NCI-H1048 (cell line): Measurements from ENCODE around the gene ZNF641.

Experiments
- DNase-seq: peaks from one replicate; lab custom pipeline; 2025; lab: John Stamatoyannopoulos, UW

ZNF641 gene

DNA sequence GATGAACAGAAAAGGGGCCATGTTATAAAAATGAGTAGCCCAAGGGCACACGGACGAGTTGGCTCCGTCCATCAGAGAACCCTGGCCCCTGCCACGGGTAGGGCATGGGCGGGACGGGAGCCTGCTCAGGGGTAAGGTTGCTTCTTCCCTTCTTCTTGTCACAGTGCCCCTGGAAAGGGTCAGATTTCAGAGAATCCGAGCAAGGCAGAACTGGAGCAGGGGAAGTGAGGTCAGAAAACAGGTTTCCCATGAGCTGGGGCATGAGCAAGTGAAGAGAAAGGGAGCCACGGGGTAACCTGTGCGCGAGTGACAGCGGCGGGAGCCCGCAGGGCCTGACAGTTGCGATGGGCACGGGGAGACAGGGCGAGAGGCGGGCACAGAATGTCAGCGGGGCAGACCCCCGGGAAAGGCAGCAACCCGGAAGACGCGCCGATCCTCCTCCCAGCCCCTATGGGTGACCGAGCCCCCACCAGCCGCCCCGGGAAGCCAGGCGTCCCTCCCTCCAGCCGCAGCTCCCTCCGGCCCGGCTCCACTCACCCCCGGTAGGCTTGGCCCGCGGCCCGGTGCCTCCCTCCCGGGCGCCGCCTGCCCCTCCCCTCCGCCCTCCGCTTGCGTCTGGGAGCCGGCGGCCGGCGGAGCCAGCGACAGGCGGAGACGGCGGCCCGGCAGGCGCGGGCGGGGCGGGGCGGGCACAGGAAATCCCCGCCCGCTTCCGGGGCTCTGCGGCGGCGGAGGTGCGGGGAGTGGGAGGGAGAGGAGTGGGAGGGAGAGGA is at the start of gene ZNF641:
Gene ZNF641, minus strand, starts transcription at position 671 of the 773 bp plus-strand sequence. CDS start 2,829 bp downstream, outside the sequence.
- DNase-seq = peak; percentile 4

DNA sequence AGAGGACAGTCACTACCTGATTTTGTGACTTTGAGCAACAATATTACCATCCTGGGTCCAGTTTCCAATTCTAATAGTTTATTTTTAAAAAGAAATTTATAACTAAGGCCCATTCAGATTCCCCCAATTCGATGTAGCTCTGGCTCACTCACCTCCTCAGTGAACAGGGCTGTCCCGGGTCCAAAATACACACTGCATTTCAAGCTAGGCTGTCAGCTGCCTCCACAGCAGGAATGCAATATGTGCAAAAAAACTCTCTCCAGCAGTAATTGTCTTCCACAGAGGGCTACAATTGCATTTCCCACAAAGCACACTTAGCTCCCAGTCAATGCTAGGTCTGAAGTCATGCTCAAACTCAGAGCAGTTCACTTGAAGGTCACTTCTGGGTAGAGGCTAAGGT is 39.3 kb upstream of the ZNF641 start:
- DNase-seq = no peak

GRCh38 chr12:48389409-48389808 is 38.7 kb upstream of the ZNF641 start:
- DNase-seq = no peak

DNA sequence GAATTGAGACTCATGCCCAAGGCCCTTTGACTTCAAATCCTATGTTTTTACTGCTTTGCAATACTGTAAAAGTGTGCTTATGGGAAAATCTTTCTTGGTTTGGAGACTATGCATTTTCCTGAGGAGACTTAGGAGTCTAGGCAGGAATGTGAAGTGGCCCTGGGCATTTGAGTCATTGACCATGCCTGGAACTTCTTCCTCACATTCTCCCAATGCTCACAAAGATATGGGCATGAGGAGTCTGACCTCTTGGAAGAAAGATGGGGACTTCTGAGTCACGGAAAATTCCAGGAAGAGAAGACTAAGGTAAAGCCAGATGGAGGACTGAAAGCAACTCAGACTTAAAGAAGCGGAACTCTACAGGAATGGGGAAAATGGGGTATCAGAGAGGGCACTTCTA is 38.2 kb upstream of the ZNF641 start:
- DNase-seq = no peak

GRCh38 chr12:48388460-48388859 is 37.7 kb upstream of the ZNF641 start:
- no peak for DNase-seq

GRCh38 chr12:48380596-48380995 is 29.9 kb upstream of the ZNF641 start:
- DNase-seq = no peak

- DNase-seq = no peak
Measured at GRCh38 chr12:48379794-48380193, 29.1 kb upstream of the ZNF641 start.

GRCh38 chr12:48377646-48378045 is 26.9 kb upstream of the ZNF641 start:
- no peak for DNase-seq

DNA sequence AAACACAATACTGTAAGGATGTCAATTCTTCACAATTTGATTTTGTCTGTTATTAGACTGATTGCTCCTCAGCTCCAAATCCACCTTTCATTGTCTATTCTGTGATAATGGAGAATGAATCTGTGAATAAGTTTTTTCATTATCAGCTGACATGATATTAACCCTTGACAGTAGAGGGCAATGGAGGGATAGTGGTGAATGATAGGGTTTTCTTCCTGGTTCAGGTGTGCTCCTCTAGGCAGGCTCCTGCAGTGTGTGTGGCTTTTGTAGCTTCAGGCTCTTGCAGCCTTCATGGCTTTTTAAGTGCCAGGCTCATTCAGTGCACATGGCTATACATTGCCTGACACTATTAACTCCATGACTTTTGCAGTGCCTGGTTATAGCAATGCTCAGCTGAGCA is 23.4 kb upstream of the ZNF641 start:
- DNase-seq = no peak

GRCh38 chr12:48366131-48366530 is 15.4 kb upstream of the ZNF641 start:
- no peak for DNase-seq

- no peak for DNase-seq
Measured at GRCh38 chr12:48361664-48362339, 11.1 kb upstream of the ZNF641 start.

GRCh38 chr12:48358937-48359513 is 8.3 kb upstream of the ZNF641 start:
- no peak for DNase-seq

GRCh38 chr12:48356041-48356768 is 5.5 kb upstream of the ZNF641 start:
- no peak for DNase-seq

DNA sequence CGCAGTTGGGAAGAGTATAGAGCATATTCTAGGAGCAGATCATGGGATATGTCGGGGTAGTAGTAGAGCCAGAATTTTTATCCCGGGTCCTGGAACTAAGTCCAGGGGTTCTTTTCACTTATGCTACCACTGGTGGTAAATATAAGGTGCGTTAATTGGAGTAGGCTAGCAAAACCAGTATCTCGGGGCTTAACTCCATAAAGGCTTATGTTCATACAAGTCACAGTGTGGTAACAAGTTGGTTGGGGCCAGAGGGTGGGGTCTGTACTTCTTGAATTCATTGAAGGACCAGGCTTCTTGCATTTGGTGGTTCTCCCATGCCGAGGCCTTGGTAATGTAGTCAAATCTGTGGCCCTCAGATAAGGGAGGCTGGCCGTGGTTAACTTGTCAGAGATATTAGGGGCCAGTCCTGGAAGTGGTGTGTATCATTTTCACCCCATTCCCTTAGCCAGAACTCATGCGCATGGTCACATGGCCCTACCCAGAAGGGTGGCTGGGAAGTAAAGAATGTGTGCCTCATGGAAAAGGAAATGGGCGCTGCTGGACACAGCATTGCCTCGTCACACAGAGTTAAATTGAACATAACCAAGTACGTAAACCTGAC is 1.5 kb upstream of the ZNF641 start:
- no peak for DNase-seq

GRCh38 chr12:48351022-48351708 is 446 bp upstream of the ZNF641 start:
- DNase-seq = no peak

GRCh38 chr12:48349471-48349870 is 1.2 kb downstream of the ZNF641 start:
- DNase-seq = no peak

GRCh38 chr12:48342980-48343379 is 7.7 kb downstream of the ZNF641 start:
- DNase-seq = no peak

- no peak for DNase-seq
Measured at GRCh38 chr12:48340943-48341342, 9.8 kb downstream of the ZNF641 start.

- no peak for DNase-seq
Measured at GRCh38 chr12:48339442-48340117, 11.1 kb downstream of the ZNF641 start.

DNA sequence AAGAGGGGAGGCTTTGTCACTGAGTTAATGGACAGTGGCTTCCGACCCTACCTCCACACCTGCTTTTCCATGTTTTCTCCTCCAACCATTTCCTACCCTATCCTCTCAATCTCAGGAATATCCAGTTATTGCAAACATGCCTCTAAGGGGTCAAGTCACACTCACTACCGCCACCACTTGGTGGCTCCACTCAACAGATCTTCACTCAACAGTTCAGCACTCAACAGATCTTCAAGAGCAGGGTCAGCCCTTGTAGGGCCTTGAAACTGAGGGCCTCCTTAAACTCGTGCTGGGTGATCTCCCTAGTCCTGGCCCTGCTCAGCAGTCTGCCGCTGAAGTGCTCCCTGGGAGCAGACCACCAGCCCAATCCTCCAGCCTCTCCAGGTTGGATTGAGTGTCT is 14.2 kb downstream of the ZNF641 start:
- no peak for DNase-seq

- DNase-seq = no peak
Measured at GRCh38 chr12:48336061-48336460, 14.7 kb downstream of the ZNF641 start.
